GM19193 (cell line): Measurements from ENCODE around the gene SLC16A1.

ENCODE experiments used
- POLR2A ChIP-seq: IDR thresholded peaks from 4 replicates; pipeline ENCODE4 v1.6.1; 2011; ENCODE audit not compliant: insufficient read depth, insufficient read length; ENCODE audit errors: extremely low read depth

SLC16A1 gene

DNA sequence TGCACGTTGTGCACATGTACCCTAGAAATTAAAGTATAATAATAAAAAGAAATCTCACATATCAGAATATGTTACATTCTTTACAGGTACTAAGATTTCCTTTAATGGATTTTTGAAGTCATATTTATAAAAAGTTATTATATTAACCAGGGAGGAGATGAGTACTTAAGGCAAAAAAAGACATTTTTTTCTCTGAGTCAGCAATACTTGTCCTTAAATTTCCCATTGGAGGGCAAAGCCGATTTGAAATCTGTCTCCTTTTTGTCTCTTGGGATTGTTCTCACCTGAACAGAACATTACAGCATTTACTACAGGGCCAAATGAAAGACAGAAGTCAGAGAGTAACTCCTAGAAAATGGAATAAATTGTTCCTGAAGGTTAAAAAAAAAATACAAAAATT is 26.3 kb upstream of the SLC16A1 start:
- no peak for TF ChIP-seq POLR2A

DNA sequence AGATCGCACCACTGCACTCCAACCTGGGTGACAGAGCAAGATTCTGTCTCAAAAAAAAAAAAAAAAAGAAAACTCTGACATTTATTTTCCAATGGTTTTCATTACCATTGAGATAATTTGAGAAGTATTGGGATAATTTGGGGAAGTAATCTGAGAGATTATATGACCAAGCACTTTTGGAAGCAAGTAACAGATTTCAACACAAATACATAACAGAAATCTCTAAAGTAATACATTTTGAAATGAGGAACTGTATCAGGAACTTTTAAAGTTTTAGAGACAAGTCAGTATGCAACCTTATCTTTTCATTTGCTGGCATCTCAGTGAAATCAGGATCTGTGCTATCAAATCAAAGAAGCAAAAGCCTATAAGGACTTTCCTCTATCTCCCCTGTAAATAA is 25.4 kb upstream of the SLC16A1 start:
- no peak for TF ChIP-seq POLR2A

- no peak for TF ChIP-seq POLR2A
Observed at GRCh38 chr1:112975336-112975735, 19.3 kb upstream of the SLC16A1 start.

DNA sequence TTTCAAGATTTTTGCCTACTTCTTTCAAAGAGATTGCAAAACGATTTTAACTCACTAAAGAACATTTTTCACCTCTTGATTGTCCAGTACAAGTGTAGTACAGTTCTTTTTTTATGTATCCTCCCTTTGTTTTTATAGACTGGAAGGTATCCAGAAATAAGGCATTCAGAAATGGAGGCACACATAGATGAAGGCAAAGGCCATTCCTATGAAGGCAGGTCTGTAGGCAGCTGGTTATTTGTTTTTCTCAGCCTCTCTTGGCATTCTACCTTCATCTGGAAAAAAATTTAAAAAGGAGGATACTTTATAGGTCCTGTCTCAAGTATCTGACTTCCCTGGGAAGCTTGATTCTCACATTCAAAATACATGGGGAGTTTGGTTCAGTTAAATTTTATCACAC is 18.6 kb upstream of the SLC16A1 start:
- TF ChIP-seq POLR2A: no peak

DNA sequence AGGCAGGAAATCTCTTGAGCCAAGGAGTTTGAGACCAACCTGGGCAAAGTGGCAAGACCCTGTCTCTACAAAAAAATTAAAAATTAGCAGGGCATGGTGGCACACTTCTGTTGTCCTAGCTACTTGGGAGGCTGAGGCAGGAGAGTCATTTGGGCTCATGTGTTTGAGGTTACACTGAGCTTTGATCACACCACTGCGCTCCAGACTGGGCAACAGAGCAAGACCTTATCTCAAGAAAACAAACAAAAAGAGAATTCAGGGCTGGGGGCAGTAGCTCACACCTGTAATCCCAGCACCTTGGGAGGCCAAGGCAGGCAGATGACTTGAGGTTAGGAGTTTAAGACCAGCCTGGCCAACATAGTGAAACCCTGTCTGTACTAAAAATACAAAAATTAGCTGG is 17.8 kb upstream of the SLC16A1 start:
- TF ChIP-seq POLR2A: no peak

DNA sequence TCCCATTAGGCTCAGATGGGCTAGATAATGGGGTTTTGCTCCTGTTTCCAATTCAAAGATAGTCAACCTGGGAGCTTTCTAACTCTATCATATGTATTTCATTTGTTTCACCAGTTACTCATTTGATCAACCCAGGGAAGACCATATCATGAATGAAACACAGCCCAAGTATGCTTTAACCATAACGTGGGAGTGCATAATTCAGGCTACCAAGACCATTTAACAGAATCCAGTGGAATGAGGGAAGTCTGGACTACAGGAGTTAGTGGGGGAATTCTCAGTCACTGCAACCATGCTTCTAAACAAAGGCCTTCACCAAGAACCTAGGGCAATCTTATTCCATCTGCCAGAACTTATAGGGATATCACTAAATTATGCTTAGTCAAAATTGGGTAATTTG is 15.0 kb upstream of the SLC16A1 start:
- TF ChIP-seq POLR2A: no peak

GRCh38 chr1:112964347-112964746 is 8.4 kb upstream of the SLC16A1 start:
- TF ChIP-seq POLR2A: no peak

- no peak for TF ChIP-seq POLR2A
Observed at GRCh38 chr1:112961072-112961471, 5.1 kb upstream of the SLC16A1 start.

- TF ChIP-seq POLR2A: no peak
Observed at GRCh38 chr1:112960384-112960783, 4.4 kb upstream of the SLC16A1 start.

DNA sequence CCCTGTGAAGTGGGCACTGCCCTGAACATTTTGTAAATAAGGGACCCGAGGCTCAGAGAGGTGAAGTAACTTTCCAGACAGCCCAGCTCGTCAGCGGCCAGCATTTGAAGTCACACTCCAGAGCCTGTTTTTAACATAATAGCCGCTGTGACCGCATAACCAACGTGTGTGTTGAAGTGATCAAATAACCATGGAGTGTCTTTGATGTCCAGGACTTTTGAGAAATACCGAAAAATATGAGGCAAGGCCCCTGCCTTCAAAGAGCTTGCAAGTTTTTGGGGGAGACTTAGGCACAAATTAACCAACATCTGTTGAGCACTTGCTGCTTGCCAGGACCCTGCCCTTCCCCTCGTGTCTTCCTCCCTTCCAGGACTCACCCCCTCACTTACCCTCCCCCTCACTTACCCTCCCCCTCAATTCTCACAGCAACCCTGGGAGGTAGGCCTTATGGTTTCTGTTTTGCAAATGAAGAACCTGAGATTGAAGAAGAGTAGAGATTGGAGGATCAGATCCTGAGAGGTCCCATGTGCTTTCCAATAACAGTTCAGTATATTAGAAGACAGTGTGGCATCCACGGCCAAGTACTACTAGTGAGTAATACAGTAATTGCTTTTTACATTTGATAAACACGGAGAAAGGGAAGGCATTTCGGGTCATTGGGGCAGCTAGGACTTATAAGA is 1.3 kb upstream of the SLC16A1 start:
- TF ChIP-seq POLR2A: no peak

DNA sequence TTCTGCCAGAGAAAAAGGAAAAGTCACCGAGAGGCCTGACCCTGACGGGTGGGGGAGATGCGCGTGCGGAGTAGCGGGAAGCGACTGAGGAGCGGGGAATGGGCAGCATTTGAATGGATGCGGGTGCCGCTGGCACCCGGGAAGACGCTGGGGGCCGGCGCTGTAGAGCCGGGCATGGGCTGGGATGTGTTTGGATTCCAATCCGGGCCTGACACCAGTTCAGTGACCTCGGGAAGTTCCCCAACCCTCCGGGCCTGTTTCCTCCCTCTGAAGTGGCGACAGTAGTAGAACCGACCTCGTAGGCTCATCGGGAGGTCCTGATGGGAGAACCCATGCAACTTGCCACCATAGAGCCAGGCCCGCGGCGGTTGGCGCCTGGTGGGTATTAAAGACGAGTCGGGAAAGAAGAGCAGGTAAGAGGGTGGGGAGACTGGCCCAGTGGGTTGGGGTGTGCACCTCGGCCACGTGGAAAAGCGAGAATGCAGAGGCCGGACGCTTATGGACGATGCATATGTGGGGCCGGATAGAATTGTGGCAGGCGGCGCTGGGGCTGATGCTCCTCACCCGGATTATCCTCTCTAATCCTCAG is 642 bp upstream of the SLC16A1 start:
- no peak for TF ChIP-seq POLR2A

- TF ChIP-seq POLR2A: no peak
Observed at GRCh38 chr1:112954945-112955772, 837 bp downstream of the SLC16A1 start.

DNA sequence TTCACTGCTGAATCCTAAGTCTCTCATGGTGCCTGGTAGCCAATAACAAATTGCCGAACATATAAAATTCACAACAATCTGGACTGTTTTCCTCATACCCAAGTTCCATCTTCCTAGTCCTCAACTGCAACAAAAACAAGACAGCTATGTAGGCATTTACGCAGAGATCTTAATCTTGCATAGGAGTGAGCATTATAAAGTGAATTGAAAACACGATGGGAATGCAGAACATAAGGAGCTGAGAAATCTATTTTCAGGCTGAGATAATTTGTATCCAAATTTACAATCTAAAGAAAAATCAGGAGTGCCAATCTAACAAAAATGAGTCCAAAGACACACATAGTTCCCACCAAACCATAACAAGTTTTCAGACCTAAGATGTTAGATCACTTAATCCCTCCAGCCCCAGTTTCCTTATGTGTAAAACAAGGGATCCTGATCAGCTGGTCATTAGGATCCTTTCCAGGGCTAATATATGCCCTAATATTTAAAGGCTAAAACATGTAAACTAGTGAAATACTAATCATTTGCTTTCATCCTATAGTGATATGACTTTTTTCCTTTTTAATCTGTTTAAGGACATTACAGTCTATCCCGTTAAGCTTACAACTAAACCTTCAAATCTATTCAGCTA is 1.9 kb downstream of the SLC16A1 start:
- TF ChIP-seq POLR2A: no peak

GRCh38 chr1:112950426-112950825 is 5.6 kb downstream of the SLC16A1 start:
- TF ChIP-seq POLR2A: no peak

- no peak for TF ChIP-seq POLR2A
Observed at GRCh38 chr1:112946683-112947082, 9.3 kb downstream of the SLC16A1 start.
